ENCODE data around the gene TTC6.

- no peak for TF ChIP-seq POU6F1 (CRISPR knock-in tag; IDR thresholded peaks at IDR 0.05; ENCODE audit: borderline replicate concordance, low read depth)
- no peak for TF ChIP-seq OSR1 (CRISPR knock-in tag; IDR thresholded peaks at IDR 0.05)
- TF ChIP-seq ZFP30 (CRISPR knock-in tag; IDR thresholded peaks at IDR 0.05) = no peak
- TF ChIP-seq CSRNP3 (CRISPR knock-in tag; IDR thresholded peaks at IDR 0.05) = no peak
- TF ChIP-seq ZC3H10 (CRISPR knock-in tag; IDR thresholded peaks at IDR 0.05) = no peak
- TF ChIP-seq TCF4 (CRISPR knock-in tag; IDR thresholded peaks at IDR 0.05; ENCODE audit: borderline replicate concordance) = no peak
- no peak for TF ChIP-seq RARB (CRISPR knock-in tag; IDR thresholded peaks at IDR 0.05)
Measured at GRCh38 chr14:37596790-37597472, 1.5 kb downstream of the TTC6 start.

All from SK-N-SH treated with all-trans-retinoic acid at 6 μM for 48 hours (cell line).